HL-60 (cell line): Measurements from ENCODE around the gene CRY2.

ENCODE experiments used
- CTCF ChIP-seq: IDR thresholded peaks from one replicate; pipeline ENCODE4 v1.5.1; 2011; ENCODE audit warnings: low read length, control low read depth, inconsistent platforms; ENCODE audit not compliant: insufficient read depth
- GABPA ChIP-seq: IDR thresholded peaks from 2 replicates; pipeline ENCODE4 v1.6.1; 2012; ENCODE audit warnings: low read depth
- POLR2AphosphoS5 ChIP-seq: IDR thresholded peaks from 2 replicates; pipeline ENCODE4 v1.6.1; 2012; ENCODE audit warnings: low read depth
- REST ChIP-seq: IDR thresholded peaks from 2 replicates; pipeline ENCODE4 v1.6.1; 2012; ENCODE audit warnings: low read depth; ENCODE audit not compliant: insufficient replicate concordance
- SPI1 ChIP-seq: IDR thresholded peaks from 2 replicates; pipeline ENCODE4 v1.6.1; 2012; ENCODE audit warnings: low read depth, mild to moderate bottlenecking, borderline replicate concordance

- TF ChIP-seq REST, result no peak
- TF ChIP-seq CTCF, result no peak
- no peak for TF ChIP-seq POLR2AphosphoS5
- no peak for TF ChIP-seq SPI1
- no peak for TF ChIP-seq GABPA
Observed at GRCh38 chr11:45895553-45896259, 48.4 kb downstream of the CRY2 start.
